Fibroblast of lung (primary cell): Measurements from ENCODE around the gene ADPGK. TPM values are rescaled to one million over a fixed set of nuclear protein-coding genes. Genes with fewer than 3 reads are reported as not detected.
"Not testable (repeated sequence)": the region's sequence is repeated elsewhere in the genome, so short reads cannot be mapped to it uniquely, and the experiment has no call there.

Source experiments
- DNase-seq, 2 donors: peaks; one replicate each; pipeline versions ENCODE4 v3.0.0 to v3.0.0-alpha.2; 2010; ENCODE audit warnings: low read depth in 2 of 2
- H2AFZ ChIP-seq: 2 replicates; pipeline ENCODE4 v1.5.1; 2012; ENCODE audit warnings: low read length, control low read depth, inconsistent platforms
- H3K27ac ChIP-seq: 2 replicates; pipeline ENCODE4 v1.5.1; 2011; ENCODE audit warnings: low read length, control low read depth; ENCODE audit not compliant: insufficient read depth
- H3K27me3 ChIP-seq: 2 replicates; pipeline ENCODE4 v1.5.1; 2011; ENCODE audit warnings: mild to moderate bottlenecking, low read length; ENCODE audit not compliant: control insufficient read depth, insufficient read depth
- H3K36me3 ChIP-seq: 2 replicates; pipeline ENCODE4 v1.5.1; 2011; ENCODE audit warnings: low read length; ENCODE audit not compliant: control insufficient read depth, insufficient read depth
- H3K4me1 ChIP-seq: 2 replicates; pipeline ENCODE4 v1.5.1; 2011; ENCODE audit warnings: low read length; ENCODE audit not compliant: control insufficient read depth, insufficient read depth; ENCODE audit errors: extremely low read depth
- H3K4me2 ChIP-seq: 2 replicates; pipeline ENCODE4 v1.5.1; 2011; ENCODE audit warnings: low read length, control low read depth; ENCODE audit not compliant: insufficient read depth; ENCODE audit errors: extremely low read depth
- H3K4me3 ChIP-seq, 4 experiments: fragments of 200-600 bp in 1 of 4; sonication (generic) in 1 of 4; replicated peaks in 1 of 4; 2 replicates each; pipeline ENCODE4 v1.5.1; 2011 to 2016; ENCODE audit warnings: low read length in 4 of 4, low read depth in 3 of 4, mild to moderate bottlenecking in 3 of 4, control low read depth in 2 of 4, inconsistent platforms in 1 of 4, mixed read lengths in 1 of 4; ENCODE audit not compliant: insufficient read depth in 1 of 4; ENCODE audit errors: control extremely low read depth in 1 of 4
- H3K79me2 ChIP-seq: 2 replicates; pipeline ENCODE4 v1.5.1; 2012; ENCODE audit warnings: mild to moderate bottlenecking, low read length, inconsistent platforms; ENCODE audit not compliant: control insufficient read depth, insufficient read depth
- H3K9ac ChIP-seq: 2 replicates; pipeline ENCODE4 v1.5.1; 2011; ENCODE audit warnings: mild to moderate bottlenecking, low read length, control low read depth; ENCODE audit not compliant: insufficient read depth
- H3K9me3 ChIP-seq: 2 replicates; pipeline ENCODE4 v1.5.1; 2012; ENCODE audit warnings: low read depth, low read length; ENCODE audit not compliant: control insufficient read depth, insufficient read depth
- H4K20me1 ChIP-seq: 2 replicates; pipeline ENCODE4 v1.5.1; 2011; ENCODE audit warnings: low read length; ENCODE audit not compliant: control insufficient read depth, insufficient read depth; ENCODE audit errors: extremely low read depth
- EZH2 ChIP-seq: IDR thresholded peaks from 2 replicates; pipeline ENCODE4 v1.5.1; 2012; ENCODE audit warnings: low read length, control low read depth, mild to moderate bottlenecking; ENCODE audit errors: missing control alignments
- polyA plus RNA-seq, 2 donors: library from polyadenylated mRNA; depleted of rRNA in 1 of 2; stranded (reverse) in 1 of 2; unstranded in 1 of 2; fragments of >200 nt; gene quantifications; 2 replicates each; pipeline ENCODE4 v1.2.1, GENCODE V29; 2011 to 2012; ENCODE audit warnings: missing spikeins in 1 of 2
- total RNA-seq: library from RNA; depleted of rRNA; stranded (reverse); fragments of >200 nt; gene quantifications from 2 replicates; pipeline ENCODE4 v1.2.1, GENCODE V29; 2014
- TF ChIP-seq, protein P1 (sequence below), 2 donors: IDR thresholded peaks in 1 of 2; conservative IDR thresholded peaks in 1 of 2; 1 replicate in 1 of 2; 2 replicates in 1 of 2; pipeline ENCODE4 v1.5.1; 2011 to 2012; ENCODE audit warnings: low read length in 2 of 2, control low read depth in 1 of 2, inconsistent platforms in 1 of 2, low read depth in 1 of 2, mild to moderate bottlenecking in 1 of 2

Gene ADPGK
- total and polyA plus RNA-seq, 2 donors (not counting 1 experiment from before 2014, with no cell fraction given): 59.5 to 62.2 TPM

DNA sequence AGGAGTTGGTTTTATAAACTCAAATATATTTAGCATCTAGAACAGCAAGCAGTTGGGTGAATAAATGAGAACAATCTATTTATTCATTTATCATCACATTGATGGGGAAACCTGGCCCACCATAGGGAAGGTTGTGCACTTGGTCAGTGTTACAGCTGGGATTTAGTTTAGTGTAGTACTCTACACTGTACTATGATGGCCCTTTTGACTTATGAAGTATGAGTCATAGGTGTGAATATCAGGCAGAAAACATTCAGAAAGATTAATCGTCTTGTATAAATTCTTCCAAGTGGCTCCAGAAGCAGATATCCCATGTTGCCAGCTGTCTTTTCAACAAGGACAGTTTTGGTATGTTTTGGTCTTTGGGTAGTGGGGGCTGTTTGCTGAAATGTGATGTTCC, 59.5 kb downstream of the ADPGK start:
- no peak overlapping the region for H2AFZ ChIP-seq
- H3K4me3 ChIP-seq: no peak overlapping the region
- peaks cover 2% of the 10 kb centered on the region for H3K4me1 ChIP-seq
- DNase-seq: peak in 1 of 2 donors; percentile 32
- H3K9ac ChIP-seq: no peak overlapping the region
- H3K4me2 ChIP-seq: no peak overlapping the region
- no peaks in the 10 kb centered on the region for H3K36me3 ChIP-seq
- H3K9me3 ChIP-seq: no peaks in the 10 kb centered on the region
- no peaks in the 10 kb centered on the region for H4K20me1 ChIP-seq
- no peaks in the 10 kb centered on the region for H3K27me3 ChIP-seq
- TF ChIP-seq, protein P1, sequence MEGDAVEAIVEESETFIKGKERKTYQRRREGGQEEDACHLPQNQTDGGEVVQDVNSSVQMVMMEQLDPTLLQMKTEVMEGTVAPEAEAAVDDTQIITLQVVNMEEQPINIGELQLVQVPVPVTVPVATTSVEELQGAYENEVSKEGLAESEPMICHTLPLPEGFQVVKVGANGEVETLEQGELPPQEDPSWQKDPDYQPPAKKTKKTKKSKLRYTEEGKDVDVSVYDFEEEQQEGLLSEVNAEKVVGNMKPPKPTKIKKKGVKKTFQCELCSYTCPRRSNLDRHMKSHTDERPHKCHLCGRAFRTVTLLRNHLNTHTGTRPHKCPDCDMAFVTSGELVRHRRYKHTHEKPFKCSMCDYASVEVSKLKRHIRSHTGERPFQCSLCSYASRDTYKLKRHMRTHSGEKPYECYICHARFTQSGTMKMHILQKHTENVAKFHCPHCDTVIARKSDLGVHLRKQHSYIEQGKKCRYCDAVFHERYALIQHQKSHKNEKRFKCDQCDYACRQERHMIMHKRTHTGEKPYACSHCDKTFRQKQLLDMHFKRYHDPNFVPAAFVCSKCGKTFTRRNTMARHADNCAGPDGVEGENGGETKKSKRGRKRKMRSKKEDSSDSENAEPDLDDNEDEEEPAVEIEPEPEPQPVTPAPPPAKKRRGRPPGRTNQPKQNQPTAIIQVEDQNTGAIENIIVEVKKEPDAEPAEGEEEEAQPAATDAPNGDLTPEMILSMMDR (conservative IDR thresholded peaks at IDR 0.05 in 1 of 2, IDR thresholded peaks at IDR 0.05 in 1 of 2; ENCODE audit: low read depth in 1 of 2, low read length in 2 of 2): no peak
- TF ChIP-seq EZH2: no peak
- H3K27ac ChIP-seq: no peak overlapping the region
- no peaks in the 10 kb centered on the region for H3K79me2 ChIP-seq

DNA sequence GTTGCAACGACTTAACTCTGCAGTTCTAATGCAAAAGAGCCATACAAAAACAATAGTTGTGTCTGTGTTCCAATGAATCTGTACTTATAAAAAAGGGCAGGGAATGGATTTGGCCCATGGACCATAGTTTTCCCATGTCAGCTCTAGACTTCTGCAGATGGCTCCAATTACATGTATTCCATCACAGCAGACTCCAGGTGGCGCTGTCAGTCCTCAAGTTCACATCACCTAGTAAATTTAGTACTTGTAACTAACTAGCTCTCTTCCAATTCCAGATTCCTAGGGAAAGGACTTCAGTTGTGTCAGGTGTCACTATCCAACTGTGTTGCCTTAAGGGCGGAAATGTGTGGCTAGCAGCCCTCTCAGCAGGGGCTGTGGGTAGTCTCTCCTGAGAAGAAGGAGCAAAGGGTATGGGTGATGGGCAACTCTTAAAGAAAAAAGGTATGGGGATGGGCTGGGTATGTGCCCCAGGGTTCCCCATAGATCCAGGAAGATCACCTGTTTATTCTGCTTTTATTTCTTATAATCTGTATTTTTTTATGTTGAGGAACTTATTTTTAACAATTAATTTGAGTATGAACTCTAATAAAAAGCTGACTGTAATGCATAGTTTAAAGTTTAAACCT, 61.4 kb downstream of the ADPGK start:
- Histone ChIP-seq H3K27me3 (no peaks in the 10 kb centered on the region), H3K79me2 (no peaks in the 10 kb centered on the region), H3K4me3 (no peak overlapping the region), H2AFZ (no peak overlapping the region), H3K4me1 (peaks cover 2% of the 10 kb centered on the region), H3K36me3 (no peaks in the 10 kb centered on the region), H3K9ac (no peak overlapping the region), H4K20me1 (no peaks in the 10 kb centered on the region), H3K9me3 (no peaks in the 10 kb centered on the region), H3K4me2 (no peak overlapping the region), H3K27ac (no peak overlapping the region)
- TF ChIP-seq EZH2: no peak
- TF ChIP-seq, protein P1 (conservative IDR thresholded peaks at IDR 0.05 in 1 of 2, IDR thresholded peaks at IDR 0.05 in 1 of 2; ENCODE audit: low read depth in 1 of 2, low read length in 2 of 2): peak; percentile 72 to 88
- peak; percentile 64 to 78 for DNase-seq

- H3K4me2 ChIP-seq, DNase-seq, H3K4me3 ChIP-seq: not testable (repeated sequence)
Measured at GRCh38 chr15:72708551-72709303, 74.8 kb downstream of the ADPGK start.

More at GRCh38 chr15:72708551-72709303, 74.8 kb downstream of the ADPGK start:
- not testable (repeated sequence) for H3K4me1 ChIP-seq, H4K20me1 ChIP-seq, H3K27me3 ChIP-seq, H3K36me3 ChIP-seq, H2AFZ ChIP-seq, H3K9me3 ChIP-seq, H3K79me2 ChIP-seq, H3K27ac ChIP-seq, H3K9ac ChIP-seq
